Activated T-cell treated with anti-CD3 and anti-CD28 coated beads, Interleukin-2, amount 50 U/mL, for 72 hours (primary cell): Measurements from ENCODE around the gene KRTAP4-16. TPM values are rescaled to one million over a fixed set of nuclear protein-coding genes. Genes with fewer than 3 reads are reported as not detected.
"Not testable (repeated sequence)": the region's sequence is repeated elsewhere in the genome, so short reads cannot be mapped to it uniquely, and the experiment has no call there.

Experiments used
- ATAC-seq, 2 donors: fragments of 150-1000 bp; cut with Tn5 transposase; replicated peaks in 1 of 2; 2 replicates each; pipeline ENCODE4 v1.10.0; 2021; ENCODE audit warnings: moderate library complexity in 2 of 2, mild to moderate bottlenecking in 1 of 2
- DNase-seq, 2 donors: peaks; one replicate each; pipeline ENCODE4 v3.0.0; 2021 to 2022; ENCODE audit warnings: mixed read lengths in 1 of 2
- H3K27ac Mint-ChIP-seq: one replicate; pipeline ENCODE4 v1.8.0; 2022; ENCODE audit warnings: mild to moderate bottlenecking, moderate library complexity, mixed read lengths
- H3K27me3 Mint-ChIP-seq: one replicate; pipeline ENCODE4 v1.8.0; 2022; ENCODE audit warnings: low read depth, mixed read lengths
- H3K36me3 Mint-ChIP-seq, 2 donors: one replicate each; pipeline ENCODE4 v1.8.0; 2022; ENCODE audit warnings: mixed read lengths in 2 of 2, mild to moderate bottlenecking in 1 of 2; ENCODE audit not compliant: insufficient read depth in 2 of 2
- H3K4me1 Mint-ChIP-seq: one replicate; pipeline ENCODE4 v1.8.0; 2022; ENCODE audit warnings: low read depth, mixed read lengths
- H3K4me3 Mint-ChIP-seq, 2 donors: one replicate each; pipeline ENCODE4 v1.8.0; 2022; ENCODE audit warnings: mild to moderate bottlenecking in 2 of 2, mixed read lengths in 2 of 2, moderate library complexity in 2 of 2
- H3K9me3 Mint-ChIP-seq, 2 donors: one replicate each; pipeline ENCODE4 v1.8.0; 2022; ENCODE audit warnings: mixed read lengths in 2 of 2
- total RNA-seq, 2 donors: library from RNA; stranded (reverse); gene quantifications; one replicate each; pipeline ENCODE4 v1.2.3, GENCODE V29; 2022

Gene KRTAP4-16
- total RNA-seq, 2 donors from 2014 or later, result not detected

GRCh38 chr17:41131979-41132378 lies 30.0 kb upstream of the KRTAP4-16 start:
- H3K27me3 Mint-ChIP-seq, result no peaks in the 10 kb centered on the region
- peak overlapping the region; percentile 63 for H3K27ac Mint-ChIP-seq
- ATAC-seq (no peak), DNase-seq (no peak)
- peaks cover 0 to under 1% of the 10 kb centered on the region in 2 donors for H3K9me3 Mint-ChIP-seq
- H3K36me3 Mint-ChIP-seq, result no peaks in the 10 kb centered on the region
- no peak overlapping the region for H3K4me3 Mint-ChIP-seq
- H3K4me1 Mint-ChIP-seq, result peaks cover 28% of the 10 kb centered on the region

DNA sequence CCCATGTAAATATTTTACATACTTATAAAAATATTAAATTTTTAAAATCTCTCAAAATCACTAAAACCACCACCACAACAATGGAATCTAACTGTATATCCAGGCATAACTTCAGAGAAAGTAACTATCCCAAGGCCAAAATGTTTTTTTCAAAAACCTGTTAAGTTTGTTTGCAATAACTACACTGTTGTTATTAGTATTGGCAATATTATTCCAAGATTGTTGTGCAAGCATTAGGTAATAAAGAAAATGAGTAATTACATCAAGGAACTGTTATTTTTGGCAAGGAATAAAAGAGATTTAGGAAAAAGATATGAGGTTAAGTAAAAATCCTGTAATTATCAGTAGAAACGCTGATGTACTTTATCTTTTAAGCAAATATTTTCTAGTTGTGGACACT lies 25.4 kb upstream of the KRTAP4-16 start:
- DNase-seq, result no peak
- Mint-ChIP-seq H3K27ac (no peak overlapping the region), H3K9me3 (peaks cover under 1 to 1% of the 10 kb centered on the region in 2 donors), H3K36me3 (no peaks in the 10 kb centered on the region), H3K4me1 (peaks cover 40% of the 10 kb centered on the region), H3K27me3 (no peaks in the 10 kb centered on the region), H3K4me3 (no peak overlapping the region)
- no peak for ATAC-seq

DNA sequence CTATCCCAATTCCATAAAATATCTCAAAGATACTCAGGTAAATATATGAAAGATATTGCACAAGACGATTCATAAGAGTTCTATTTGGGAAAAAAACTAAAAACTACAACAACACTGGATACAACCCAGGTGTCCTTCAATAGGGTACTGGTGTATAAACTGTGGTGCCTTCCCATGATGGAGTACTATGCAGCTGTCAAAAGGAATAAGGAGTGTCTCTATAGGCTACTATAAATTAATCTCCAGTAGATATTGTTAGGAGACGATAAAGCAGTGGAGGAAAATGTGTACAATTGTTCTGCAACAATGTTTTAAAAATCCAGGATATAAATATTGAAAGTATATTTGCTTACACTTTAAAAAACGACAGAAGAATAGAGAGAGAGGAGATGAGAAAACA lies 24.4 kb upstream of the KRTAP4-16 start:
- Mint-ChIP-seq H3K4me3 (no peak overlapping the region), H3K27ac (no peak overlapping the region), H3K9me3 (peaks cover 2% of the 10 kb centered on the region in 2 donors), H3K4me1 (peaks cover 31% of the 10 kb centered on the region), H3K27me3 (no peaks in the 10 kb centered on the region), H3K36me3 (no peaks in the 10 kb centered on the region)
- ATAC-seq, result no peak
- DNase-seq, result no peak

GRCh38 chr17:41125064-41125463 lies 23.1 kb upstream of the KRTAP4-16 start:
- Mint-ChIP-seq H3K27ac (no peak overlapping the region), H3K36me3 (no peaks in the 10 kb centered on the region), H3K4me1 (peaks cover 33% of the 10 kb centered on the region), H3K27me3 (no peaks in the 10 kb centered on the region), H3K9me3 (peaks cover 2% of the 10 kb centered on the region in 2 donors), H3K4me3 (no peak overlapping the region)
- ATAC-seq (no peak), DNase-seq (no peak)

- Mint-ChIP-seq H3K4me3 (peak within 1 kb of the TSS; percentile 2 to 18), H3K4me1 (peaks cover 33% of the 10 kb centered on the region)
- not testable (repeated sequence) for ATAC-seq, H3K27me3 Mint-ChIP-seq, H3K36me3 Mint-ChIP-seq, DNase-seq, H3K9me3 Mint-ChIP-seq, H3K27ac Mint-ChIP-seq
Measured at GRCh38 chr17:41123991-41124371, 22.0 kb upstream of the KRTAP4-16 start, which contains the start of gene KRTAP4-12. TSS of gene KRTAP4-12 (minus strand) at chr17:41124182. CDS start at chr17:41124122, 60 bp downstream.

DNA sequence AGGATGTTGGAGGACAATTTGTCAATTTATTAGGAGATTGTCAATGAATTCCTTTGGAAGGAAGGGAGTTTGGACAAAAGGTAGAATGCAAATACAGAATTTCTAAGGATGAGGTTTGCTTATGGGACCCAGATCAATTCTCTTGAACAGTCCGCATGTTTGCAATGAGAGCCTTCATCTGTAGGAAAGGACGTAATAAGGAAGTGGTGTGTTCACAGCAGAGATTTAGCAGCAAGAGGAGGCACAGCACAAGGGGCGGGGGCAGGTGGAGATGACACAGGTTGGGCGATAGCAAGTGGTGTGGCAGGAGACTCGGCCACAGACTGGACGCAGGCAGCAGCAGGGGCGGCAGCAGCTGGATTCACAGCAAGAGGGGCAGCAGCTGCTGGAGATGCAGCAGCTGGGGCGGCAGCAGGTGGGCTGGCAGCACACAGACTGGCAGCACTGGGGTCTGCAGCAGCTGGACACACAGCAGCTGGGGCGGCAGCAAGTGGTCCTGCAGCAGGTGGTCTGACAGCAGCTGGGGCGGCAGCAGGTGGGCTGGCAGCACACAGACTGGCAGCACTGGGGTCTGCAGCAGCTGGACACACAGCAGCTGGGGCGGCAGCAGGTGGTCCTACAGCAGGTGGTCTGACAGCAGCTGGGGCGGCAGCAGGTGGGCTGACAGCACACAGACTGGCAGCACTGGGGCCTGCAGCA lies 21.4 kb upstream of the KRTAP4-16 start:
- Mint-ChIP-seq H3K4me1 (peaks cover 33% of the 10 kb centered on the region), H3K4me3 (peak overlapping the region; percentile 2 to 18)
- H3K27ac Mint-ChIP-seq, ATAC-seq, H3K36me3 Mint-ChIP-seq, DNase-seq, H3K27me3 Mint-ChIP-seq, H3K9me3 Mint-ChIP-seq: not testable (repeated sequence)

GRCh38 chr17:41121742-41122141 lies 19.7 kb upstream of the KRTAP4-16 start:
- H3K4me1 Mint-ChIP-seq, result peaks cover 33% of the 10 kb centered on the region
- no peak for ATAC-seq

DNA sequence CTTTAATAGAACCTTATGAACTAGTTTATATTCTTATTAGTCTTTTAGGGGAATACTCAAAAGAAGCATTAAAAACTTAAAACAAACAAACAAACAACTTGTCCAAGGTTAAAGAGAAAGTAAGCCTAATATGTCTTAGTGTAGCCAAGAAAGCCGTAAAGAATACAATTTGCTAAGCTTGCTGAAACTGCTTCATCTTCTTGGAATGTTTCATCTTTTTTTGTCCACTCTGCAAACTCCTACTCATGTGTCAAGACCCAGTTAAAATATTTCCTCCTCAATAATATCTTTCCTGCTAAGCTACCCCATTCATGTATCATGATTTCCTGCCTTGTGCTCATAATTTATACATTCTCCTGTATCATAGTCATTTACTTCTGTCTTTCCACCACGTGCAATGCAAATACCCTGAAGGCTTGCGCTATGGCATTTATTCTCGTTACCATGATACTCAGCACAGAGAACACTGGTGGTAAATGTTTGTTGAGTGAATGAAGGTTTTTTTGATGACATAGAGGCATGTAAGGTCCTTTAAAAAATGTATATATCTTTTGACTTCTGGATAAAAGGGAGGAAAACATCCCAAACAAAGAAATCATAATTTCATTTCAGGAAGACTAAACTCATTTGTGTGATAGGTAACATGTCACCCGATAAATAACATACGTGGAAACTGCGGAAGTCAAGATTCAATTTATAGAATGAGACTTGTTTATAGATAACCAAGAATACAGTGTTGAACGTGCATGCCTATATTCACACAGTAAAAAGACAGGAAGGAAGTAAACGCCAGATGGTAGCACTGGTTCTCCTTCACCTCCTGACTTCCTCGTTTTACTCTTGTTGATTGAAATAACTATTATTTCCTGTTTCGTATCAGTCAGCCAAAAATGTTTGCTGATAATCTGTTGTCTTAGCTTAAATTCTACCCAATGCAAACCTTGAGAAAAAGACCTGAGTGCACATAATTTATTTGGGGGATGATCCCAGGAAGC lies 18.0 kb upstream of the KRTAP4-16 start:
- not testable (repeated sequence) for H3K9me3 Mint-ChIP-seq, ATAC-seq, H3K36me3 Mint-ChIP-seq, DNase-seq, H3K27me3 Mint-ChIP-seq
- Mint-ChIP-seq H3K4me3 (peak overlapping the region; percentile 45 to 57), H3K4me1 (peaks cover 27% of the 10 kb centered on the region), H3K27ac (peak overlapping the region; percentile 83)

More at GRCh38 chr17:41121742-41122141, 19.7 kb upstream of the KRTAP4-16 start:
- no peaks in the 10 kb centered on the region for H3K27me3 Mint-ChIP-seq
- no peak overlapping the region for H3K27ac Mint-ChIP-seq
- no peak overlapping the region for H3K4me3 Mint-ChIP-seq
- DNase-seq, result no peak
- H3K36me3 Mint-ChIP-seq, result no peaks in the 10 kb centered on the region
- H3K9me3 Mint-ChIP-seq, result peaks cover 2% of the 10 kb centered on the region in 2 donors

- Mint-ChIP-seq H3K4me1 (peaks cover 20% of the 10 kb centered on the region), H3K9me3 (peaks cover 2% of the 10 kb centered on the region in 2 donors), H3K36me3 (no peaks in the 10 kb centered on the region), H3K4me3 (no peak overlapping the region), H3K27ac (no peak overlapping the region), H3K27me3 (no peaks in the 10 kb centered on the region)
- ATAC-seq (no peak), DNase-seq (no peak)
Measured at GRCh38 chr17:41118721-41119120, 16.7 kb upstream of the KRTAP4-16 start.

DNA sequence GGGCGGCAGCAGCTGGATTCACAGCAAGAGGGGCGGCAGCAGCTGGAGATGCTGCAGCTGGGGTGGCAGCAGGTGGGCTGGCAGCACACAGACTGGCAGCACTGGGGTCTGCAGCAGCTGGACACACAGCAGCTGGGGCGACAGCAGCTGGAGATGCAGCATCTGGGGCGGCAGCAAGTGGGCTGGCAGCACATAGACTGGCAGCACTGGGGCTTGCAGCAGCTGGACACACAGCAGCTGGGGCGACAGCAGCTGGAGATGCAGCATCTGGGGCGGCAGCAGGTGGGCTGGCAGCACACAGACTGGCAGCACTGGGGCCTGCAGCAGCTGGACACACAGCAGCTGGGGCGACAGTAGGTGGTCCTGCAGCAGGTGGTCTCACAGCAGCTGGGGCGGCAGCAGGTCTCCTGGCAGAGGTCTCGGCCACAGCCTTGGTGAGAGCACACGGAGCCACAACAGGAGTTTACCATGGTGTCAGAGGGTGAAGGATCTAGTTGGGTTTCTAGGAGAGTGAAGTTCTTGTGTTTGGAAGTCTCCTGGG lies 15.9 kb upstream of the KRTAP4-16 start, which contains the start of gene KRTAP4-11:
Gene KRTAP4-11 (minus strand): TSS at position 528 of the 541 bp plus-strand sequence. CDS start 58 bp downstream, at position 470.
- not testable (repeated sequence) for H3K27ac Mint-ChIP-seq, ATAC-seq, H3K9me3 Mint-ChIP-seq, H3K27me3 Mint-ChIP-seq, H3K4me3 Mint-ChIP-seq, DNase-seq, H3K36me3 Mint-ChIP-seq
- peaks cover 13% of the 10 kb centered on the region for H3K4me1 Mint-ChIP-seq

DNA sequence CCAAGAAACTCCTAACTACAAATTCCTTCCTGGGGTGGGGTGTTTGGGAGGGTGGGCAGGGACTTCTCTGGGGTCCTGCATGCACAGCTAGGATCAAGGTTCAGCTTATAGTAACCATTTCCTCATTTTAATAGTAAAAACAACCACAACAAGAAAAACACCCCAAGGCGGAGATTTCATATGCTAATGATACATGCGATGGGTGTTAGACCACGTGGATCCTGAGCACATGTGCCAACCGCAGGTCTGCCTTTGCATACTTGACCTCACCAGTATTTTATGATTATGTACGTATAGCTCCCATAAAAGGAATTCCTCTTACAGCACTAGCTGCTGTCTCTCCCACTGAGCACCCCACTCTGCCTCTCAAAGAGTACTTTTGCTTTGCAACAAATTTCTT lies 14.3 kb upstream of the KRTAP4-16 start:
- Mint-ChIP-seq H3K4me3 (no peak overlapping the region), H3K27ac (no peak overlapping the region), H3K27me3 (no peaks in the 10 kb centered on the region), H3K36me3 (peaks cover 0 to 4% of the 10 kb centered on the region in 2 donors), H3K4me1 (peaks cover 12% of the 10 kb centered on the region), H3K9me3 (peaks cover 0 to 2% of the 10 kb centered on the region in 2 donors)
- DNase-seq, result no peak
- no peak for ATAC-seq

DNA sequence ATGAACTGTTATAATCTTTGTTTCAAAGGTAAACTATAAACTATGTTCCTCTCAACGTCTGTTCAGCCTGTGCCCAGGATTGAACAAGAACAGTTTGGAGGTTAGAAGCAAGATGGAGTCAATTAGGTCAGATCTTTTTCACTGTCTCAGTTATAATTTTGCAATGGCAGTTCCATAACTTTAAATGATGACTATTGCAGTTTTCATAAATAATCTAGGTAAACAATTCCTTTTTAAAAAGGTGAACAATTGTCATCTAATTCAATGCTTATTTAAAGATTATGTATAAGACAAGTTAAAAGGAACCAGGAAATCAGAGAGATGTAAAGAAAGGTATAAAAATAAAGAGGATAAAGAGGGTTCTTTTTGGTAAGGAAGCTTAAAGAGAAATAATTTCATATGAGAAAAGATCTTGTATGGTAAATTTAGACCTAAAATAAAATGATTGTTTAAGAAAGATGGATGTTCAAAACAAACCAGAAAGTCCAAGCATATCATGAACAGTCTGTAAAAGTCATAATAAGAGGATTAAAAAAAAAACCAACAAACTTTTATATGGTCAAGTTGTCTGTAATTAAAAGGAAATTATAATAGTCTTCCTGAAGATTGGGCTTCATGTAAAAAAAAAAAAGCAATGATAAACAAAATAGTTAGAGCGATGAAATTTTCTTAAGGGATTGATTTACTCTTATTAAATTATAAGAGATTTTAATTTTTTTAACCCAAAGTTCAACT lies 9.3 kb upstream of the KRTAP4-16 start:
- Mint-ChIP-seq H3K27me3 (peaks cover under 1% of the 10 kb centered on the region), H3K4me3 (no peak overlapping the region), H3K9me3 (peaks cover 0 to 2% of the 10 kb centered on the region in 2 donors), H3K36me3 (peaks cover 0 to 7% of the 10 kb centered on the region in 2 donors), H3K27ac (no peak overlapping the region), H3K4me1 (no peaks in the 10 kb centered on the region)
- ATAC-seq, result no peak
- no peak for DNase-seq
